ENCODE measurements around the gene IQCH. TPM values are rescaled to one million over a fixed set of nuclear protein-coding genes. Genes with fewer than 3 reads are reported as not detected.

The IQCH gene
- total RNA-seq, 4 donors from 2014 or later, result 1.1 to 1.6 (median 1.3) TPM; not detected in 1

DNA sequence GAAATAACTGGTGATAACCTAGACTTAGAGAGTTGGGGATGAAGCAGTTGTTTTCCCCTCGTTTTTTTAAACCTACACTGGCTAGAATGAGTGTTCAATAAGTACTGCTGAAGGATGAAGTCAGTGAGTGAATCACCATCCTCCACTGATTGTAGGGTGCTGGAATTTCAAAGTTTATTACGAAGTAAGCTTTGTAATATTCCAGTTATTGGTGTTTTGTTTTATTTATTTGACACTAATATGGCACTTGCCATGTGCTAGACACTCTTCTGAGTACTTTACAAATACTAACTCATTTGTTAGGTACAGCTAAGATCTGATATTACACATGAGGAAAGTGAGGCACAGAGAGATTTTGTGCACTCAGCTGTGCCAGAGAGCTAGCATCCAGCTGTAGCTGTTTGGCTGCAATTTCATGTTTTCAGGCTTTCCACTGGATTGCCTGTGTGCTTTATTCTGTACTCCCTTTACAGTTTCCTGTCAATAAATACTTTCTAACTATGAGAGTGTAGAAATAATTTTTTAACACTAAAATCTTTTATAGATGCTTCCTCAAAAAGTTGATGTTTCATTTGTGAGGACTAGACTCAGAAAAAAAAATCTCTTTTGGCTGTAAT, 293.8 kb downstream of the IQCH start:
- DNase-seq (ENCODE audit: low spot score) (no peak), ATAC-seq (ENCODE audit: low FRiP score) (no peak)
- TF ChIP-seq, protein P1, sequence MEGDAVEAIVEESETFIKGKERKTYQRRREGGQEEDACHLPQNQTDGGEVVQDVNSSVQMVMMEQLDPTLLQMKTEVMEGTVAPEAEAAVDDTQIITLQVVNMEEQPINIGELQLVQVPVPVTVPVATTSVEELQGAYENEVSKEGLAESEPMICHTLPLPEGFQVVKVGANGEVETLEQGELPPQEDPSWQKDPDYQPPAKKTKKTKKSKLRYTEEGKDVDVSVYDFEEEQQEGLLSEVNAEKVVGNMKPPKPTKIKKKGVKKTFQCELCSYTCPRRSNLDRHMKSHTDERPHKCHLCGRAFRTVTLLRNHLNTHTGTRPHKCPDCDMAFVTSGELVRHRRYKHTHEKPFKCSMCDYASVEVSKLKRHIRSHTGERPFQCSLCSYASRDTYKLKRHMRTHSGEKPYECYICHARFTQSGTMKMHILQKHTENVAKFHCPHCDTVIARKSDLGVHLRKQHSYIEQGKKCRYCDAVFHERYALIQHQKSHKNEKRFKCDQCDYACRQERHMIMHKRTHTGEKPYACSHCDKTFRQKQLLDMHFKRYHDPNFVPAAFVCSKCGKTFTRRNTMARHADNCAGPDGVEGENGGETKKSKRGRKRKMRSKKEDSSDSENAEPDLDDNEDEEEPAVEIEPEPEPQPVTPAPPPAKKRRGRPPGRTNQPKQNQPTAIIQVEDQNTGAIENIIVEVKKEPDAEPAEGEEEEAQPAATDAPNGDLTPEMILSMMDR (IDR thresholded peaks at IDR 0.05), result no peak

GRCh38 chr15:67548862-67549651, 294.5 kb downstream of the IQCH start:
- TF ChIP-seq, protein P1 (IDR thresholded peaks at IDR 0.05), result no peak
- ATAC-seq (ENCODE audit: low FRiP score) (no peak), DNase-seq (ENCODE audit: low spot score) (no peak)

DNA sequence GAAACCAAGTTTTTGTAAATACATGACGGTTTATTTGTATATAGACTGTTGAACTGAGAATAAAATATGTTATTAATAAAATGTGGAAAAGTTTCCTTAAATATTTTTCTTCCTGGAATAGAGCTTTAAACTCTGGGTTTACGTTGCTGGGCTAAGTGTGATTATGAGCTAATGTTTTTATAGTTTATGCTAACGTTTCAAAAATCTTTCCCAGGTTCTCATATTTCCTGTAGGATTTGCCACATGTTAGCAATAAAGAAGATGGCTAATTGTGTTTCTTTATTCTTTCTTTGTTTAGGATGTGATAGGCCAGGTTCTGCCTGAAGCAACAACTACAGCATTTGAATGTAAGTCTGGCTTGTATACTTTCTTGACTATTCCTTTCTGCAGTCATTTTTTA, 295.1 kb downstream of the IQCH start:
- ATAC-seq (ENCODE audit: low FRiP score), result no peak
- DNase-seq (ENCODE audit: low spot score), result no peak
- TF ChIP-seq, protein P1 (IDR thresholded peaks at IDR 0.05), result no peak

DNA sequence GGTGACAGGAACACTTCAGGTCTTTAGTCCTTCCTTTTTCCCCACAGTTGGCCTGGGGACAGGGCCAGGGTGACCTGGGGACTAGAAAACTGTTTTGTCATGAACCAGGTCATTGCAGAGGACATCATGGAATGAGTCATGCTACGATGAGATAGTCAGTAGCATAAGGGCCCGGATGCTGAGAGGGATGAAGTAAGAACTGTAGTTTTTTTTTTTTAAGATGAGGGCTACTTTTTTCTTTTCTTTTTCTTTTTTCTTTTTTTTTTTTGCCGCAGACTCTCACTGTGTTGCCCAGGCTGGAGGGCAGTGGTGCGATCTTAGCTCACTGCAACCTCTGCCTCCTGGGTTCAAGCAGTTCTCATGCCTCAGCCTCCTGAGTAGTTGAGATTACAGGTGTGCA, 295.9 kb downstream of the IQCH start:
- ATAC-seq (ENCODE audit: low FRiP score), result no peak
- TF ChIP-seq, protein P1 (IDR thresholded peaks at IDR 0.05), result no peak

DNA sequence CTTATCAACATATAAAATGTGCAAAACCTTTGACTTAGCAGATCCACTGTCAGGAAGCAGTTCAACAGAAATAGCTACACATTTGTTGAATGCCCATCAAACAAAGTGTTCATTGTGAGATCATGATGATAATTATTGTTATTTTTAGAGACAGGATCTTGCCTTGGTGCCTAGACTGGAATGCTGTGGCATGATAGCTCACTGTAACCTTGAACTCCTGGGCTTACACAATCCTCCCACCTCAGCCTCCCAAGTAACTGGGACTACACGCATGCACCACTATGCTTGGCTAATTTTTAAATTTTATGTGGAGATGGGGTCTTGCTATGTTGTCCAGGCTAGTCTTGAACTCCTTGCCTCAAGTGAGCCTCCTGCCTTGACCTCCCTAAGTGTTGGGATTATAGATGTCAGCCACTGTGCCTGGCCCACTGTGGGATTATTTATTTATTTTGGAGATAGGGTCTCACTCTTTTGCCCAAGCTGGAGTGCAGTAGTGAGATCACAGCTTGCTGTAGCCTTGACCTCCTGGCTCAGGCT, 296.7 kb downstream of the IQCH start:
- TF ChIP-seq, protein P1 (IDR thresholded peaks at IDR 0.05), result no peak
- ATAC-seq (ENCODE audit: low FRiP score) (no peak), DNase-seq (ENCODE audit: low spot score) (no peak)

More for the DNA sequence above, 295.9 kb downstream of the IQCH start:
- DNase-seq (ENCODE audit: low spot score), result no peak

Other genes starting within 250 kb of the IQCH start
- gene SMAD3, start 189.2 kb upstream of the IQCH start, total RNA-seq, result 10 to 100 TPM; 30.9 to 58.1 (median 49.9) TPM
- 10 to 100 TPM; 23.6 to 34.4 (median 25.4) TPM for gene AAGAB, start 125 bp upstream of the IQCH start, total RNA-seq

All from omental fat pad (tissue), 4 donors.